Large intestine (tissue), 12 donors: ENCODE data around the gene USP17L21. TPM values are rescaled to one million over a fixed set of nuclear protein-coding genes. Genes with fewer than 3 reads are reported as not detected.
A peak's percentile ranks its signal among the peaks of the same experiment; 100 is the strongest.
"Not testable (repeated sequence)": the region's sequence is repeated elsewhere in the genome, so short reads cannot be mapped to it uniquely, and the experiment has no call there.

Source experiments
- DNase-seq, 2 donors: peaks; one replicate each; pipeline versions ENCODE4 v3.0.0 to v3.0.0-alpha.2; 2013
- H3K27ac ChIP-seq: one replicate; pipeline ENCODE4 v1.5.1; 2013; ENCODE audit warnings: low read length
- H3K27me3 ChIP-seq: 2 replicates; pipeline ENCODE4 v1.6.1; 2013; ENCODE audit warnings: low read length; ENCODE audit not compliant: control insufficient read depth, insufficient read depth
- H3K36me3 ChIP-seq: 2 replicates; pipeline ENCODE4 v1.6.1; 2013; ENCODE audit warnings: low read length; ENCODE audit not compliant: control insufficient read depth, insufficient read depth
- H3K4me1 ChIP-seq: one replicate; pipeline ENCODE4 v1.6.1; 2013; ENCODE audit warnings: low read length; ENCODE audit not compliant: control insufficient read depth, insufficient read depth
- H3K4me3 ChIP-seq: one replicate; pipeline ENCODE4 v1.5.1; 2013; ENCODE audit warnings: low read length
- H3K9me3 ChIP-seq: one replicate; pipeline ENCODE4 v1.6.1; 2013; ENCODE audit warnings: mild to moderate bottlenecking, low read depth, low read length, moderate library complexity; ENCODE audit not compliant: control insufficient read depth
- WGBS: methylation state at CpG from one replicate; pipeline ENCODE4 v1.1.5; 2013; ENCODE audit warnings: low lambda C conversion rate; ENCODE audit not compliant: insufficient coverage; 5-methylcytosine and 5-hydroxymethylcytosine counted together
- long read RNA-seq, 11 donors: transcript quantifications; one replicate each; lab custom pipeline, GENCODE V29; 2026
- polyA plus RNA-seq: library from polyadenylated mRNA; unstranded; fragments of 120-200 nt; gene quantifications from one replicate; pipeline ENCODE4 v1.2.1, GENCODE V29; 2013

The USP17L21 gene
- polyA plus RNA-seq: not detected
- long read RNA-seq, donor 1: 0 reads
- long read RNA-seq, donor 2: 0 reads
- long read RNA-seq, donor 3: 0 reads
- long read RNA-seq, donor 4: 0 reads
- long read RNA-seq, donor 5: 0 reads
- long read RNA-seq, donor 6: 0 reads
- long read RNA-seq, donor 7: 0 reads
- long read RNA-seq, donor 8: 0 reads
- long read RNA-seq, donor 9: 0 reads
- long read RNA-seq, donor 10: 0 reads
- long read RNA-seq, donor 11: 0 reads

- not testable (repeated sequence) for DNase-seq, H3K4me3 ChIP-seq, H3K4me1 ChIP-seq, H3K9me3 ChIP-seq, H3K27ac ChIP-seq, H3K36me3 ChIP-seq, H3K27me3 ChIP-seq
- WGBS: no CpG with 5 or more reads among the region's 13 CpGs
These were observed at the start of gene USP17L21 for GRCh38 chr4:9262572-9262971. USP17L21 (plus strand) TSS chr4:9262872; CDS start chr4:9262872, 0 bp downstream.

- H3K27ac ChIP-seq, H3K4me1 ChIP-seq, H3K4me3 ChIP-seq, H3K27me3 ChIP-seq, DNase-seq, H3K36me3 ChIP-seq, H3K9me3 ChIP-seq: not testable (repeated sequence)
- WGBS: 93% methylated on average over 3 of the region's 14 CpGs
These were observed 48.0 kb upstream of the USP17L21 start for GRCh38 chr4:9214701-9215100.

GRCh38 chr4:9215105-9215504 is 47.6 kb upstream of the USP17L21 start, which contains the start of gene USP17L11:
USP17L11 (plus strand) TSS chr4:9215405; CDS start chr4:9215405, 0 bp downstream.
- not testable (repeated sequence) for H3K9me3 ChIP-seq, H3K27ac ChIP-seq, DNase-seq, H3K36me3 ChIP-seq, H3K27me3 ChIP-seq, H3K4me3 ChIP-seq, H3K4me1 ChIP-seq
- WGBS: no CpG with 5 or more reads among the region's 14 CpGs

DNA sequence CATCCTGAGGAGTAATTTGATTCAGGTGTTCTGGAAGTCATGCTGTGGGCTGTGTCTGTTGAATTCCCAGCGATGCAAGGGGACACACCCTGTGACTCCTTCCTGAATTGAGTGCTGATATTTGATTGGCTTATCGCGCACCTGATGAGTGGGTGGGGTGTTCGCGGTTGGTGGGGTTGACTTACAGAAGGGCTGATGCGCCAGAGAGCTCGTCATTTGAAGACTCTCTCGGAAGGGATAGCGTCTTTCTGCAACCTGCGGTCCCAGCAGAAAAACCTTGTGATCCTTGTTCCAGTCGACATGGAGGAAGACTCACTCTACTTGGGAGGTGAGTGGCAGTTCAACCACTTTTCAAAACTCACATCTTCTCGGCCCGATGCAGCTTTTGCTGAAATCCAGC is 42.8 kb upstream of the USP17L21 start, which contains the start of gene USP17L12:
Gene USP17L12, plus strand, starts transcription at position 301 of the 400 bp plus-strand sequence. Its CDS starts 0 bp downstream, at position 301.
- not testable (repeated sequence) for H3K27me3 ChIP-seq, H3K9me3 ChIP-seq, H3K4me1 ChIP-seq, DNase-seq, H3K36me3 ChIP-seq, H3K4me3 ChIP-seq, H3K27ac ChIP-seq
- no CpG with 5 or more reads among the region's 13 CpGs for WGBS

DNA sequence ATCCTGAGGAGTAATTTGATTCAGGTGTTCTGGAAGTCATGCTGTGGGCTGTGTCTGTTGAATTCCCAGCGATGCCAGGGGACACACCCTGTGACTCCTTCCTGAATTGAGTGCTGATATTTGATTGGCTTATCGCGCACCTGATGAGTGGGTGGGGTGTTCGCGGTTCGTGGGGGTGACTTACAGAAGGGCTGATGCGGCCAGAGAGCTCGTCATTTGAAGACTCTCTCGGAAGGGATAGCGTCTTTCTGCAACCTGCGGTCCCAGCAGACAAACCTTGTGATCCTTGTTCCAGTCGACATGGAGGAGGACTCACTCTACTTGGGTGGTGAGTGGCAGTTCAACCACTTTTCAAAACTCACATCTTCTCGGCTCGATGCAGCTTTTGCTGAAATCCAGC is 38.1 kb upstream of the USP17L21 start, which contains the start of gene USP17L13:
Gene USP17L13, plus strand, starts transcription at position 301 of the 400 bp plus-strand sequence. Its CDS starts 0 bp downstream, at position 301.
- not testable (repeated sequence) for H3K27me3 ChIP-seq, H3K36me3 ChIP-seq, H3K4me3 ChIP-seq, H3K27ac ChIP-seq, H3K4me1 ChIP-seq, H3K9me3 ChIP-seq, DNase-seq
- no CpG with 5 or more reads among the region's 14 CpGs for WGBS

- not testable (repeated sequence) for H3K36me3 ChIP-seq, H3K9me3 ChIP-seq, H3K27me3 ChIP-seq, H3K4me1 ChIP-seq, H3K27ac ChIP-seq, H3K4me3 ChIP-seq, DNase-seq
- no CpG with 5 or more reads among the region's 8 CpGs for WGBS
These were observed 32.4 kb upstream of the USP17L21 start for GRCh38 chr4:9230249-9230648.

GRCh38 chr4:9234085-9234484 is 28.6 kb upstream of the USP17L21 start, which contains the start of gene USP17L15:
USP17L15 (plus strand) TSS chr4:9234385; CDS start chr4:9234385, 0 bp downstream.
- not testable (repeated sequence) for H3K4me3 ChIP-seq, H3K27ac ChIP-seq, H3K4me1 ChIP-seq, DNase-seq, H3K9me3 ChIP-seq, H3K27me3 ChIP-seq, H3K36me3 ChIP-seq
- no CpG with 5 or more reads among the region's 15 CpGs for WGBS

- H3K4me3 ChIP-seq, H3K9me3 ChIP-seq, H3K36me3 ChIP-seq, H3K27ac ChIP-seq, H3K4me1 ChIP-seq, H3K27me3 ChIP-seq: not testable (repeated sequence)
- no CpG with 5 or more reads among the region's 12 CpGs for WGBS
- peak in 1 of 2 donors; percentile 1 for DNase-seq
These were observed 24.2 kb upstream of the USP17L21 start for GRCh38 chr4:9238461-9238860.

DNA sequence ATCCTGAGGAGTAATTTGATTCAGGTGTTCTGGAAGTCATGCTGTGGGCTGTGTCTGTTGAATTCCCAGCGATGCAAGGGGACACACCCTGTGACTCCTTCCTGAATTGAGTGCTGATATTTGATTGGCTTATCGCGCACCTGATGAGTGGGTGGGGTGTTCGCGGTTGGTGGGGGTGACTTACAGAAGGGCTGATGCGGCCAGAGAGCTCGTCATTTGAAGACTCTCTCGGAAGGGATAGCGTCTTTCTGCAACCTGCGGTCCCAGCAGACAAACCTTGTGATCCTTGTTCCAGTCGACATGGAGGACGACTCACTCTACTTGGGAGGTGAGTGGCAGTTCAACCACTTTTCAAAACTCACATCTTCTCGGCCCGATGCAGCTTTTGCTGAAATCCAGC is 19.1 kb upstream of the USP17L21 start, which contains the start of gene USP17L17:
Gene USP17L17, plus strand, starts transcription at position 301 of the 400 bp plus-strand sequence. Its CDS starts 0 bp downstream, at position 301.
- no CpG with 5 or more reads among the region's 14 CpGs for WGBS
- not testable (repeated sequence) for H3K36me3 ChIP-seq, DNase-seq, H3K9me3 ChIP-seq, H3K4me1 ChIP-seq, H3K4me3 ChIP-seq, H3K27me3 ChIP-seq, H3K27ac ChIP-seq

DNA sequence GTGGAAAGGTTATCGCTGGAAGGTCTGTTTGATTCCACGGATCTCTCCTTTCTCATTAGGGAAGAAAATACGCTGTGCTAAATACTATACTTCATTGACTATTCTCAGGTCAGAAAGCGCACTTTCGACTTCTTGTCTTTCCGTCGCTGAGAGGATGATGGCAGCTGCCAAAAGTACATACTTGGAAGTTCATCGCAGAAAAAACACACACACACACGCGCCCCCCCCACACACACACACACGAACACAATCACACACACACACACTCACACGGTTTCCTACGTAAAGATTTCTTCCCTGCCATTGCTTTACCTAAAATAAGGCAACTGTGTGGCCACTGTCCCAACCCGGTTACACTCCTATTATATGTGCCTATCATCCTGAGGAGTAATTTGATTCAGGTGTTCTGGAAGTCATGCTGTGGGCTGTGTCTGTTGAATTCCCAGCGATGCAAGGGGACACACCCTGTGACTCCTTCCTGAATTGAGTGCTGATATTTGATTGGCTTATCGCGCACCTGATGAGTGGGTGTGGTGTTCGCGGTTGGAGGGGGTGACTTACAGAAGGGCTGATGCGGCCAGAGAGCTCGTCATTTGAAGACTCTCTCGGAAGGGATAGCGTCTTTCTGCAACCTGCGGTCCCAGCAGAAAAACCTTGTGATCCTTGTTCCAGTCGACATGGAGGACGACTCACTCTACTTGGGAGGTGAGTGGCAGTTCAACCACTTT is 14.6 kb upstream of the USP17L21 start, which contains the start of gene USP17L18:
Gene USP17L18, plus strand, starts transcription at position 678 of the 728 bp plus-strand sequence. Its CDS starts 0 bp downstream, at position 678.
- H3K4me3 ChIP-seq, H3K27me3 ChIP-seq, H3K36me3 ChIP-seq, H3K9me3 ChIP-seq, H3K4me1 ChIP-seq, H3K27ac ChIP-seq: not testable (repeated sequence)
- peak in 1 of 2 donors; percentile 4 for DNase-seq
- 80% methylated on average over 2 of the region's 26 CpGs for WGBS
